ENCODE measurements around the gene C10orf105.

C10orf105 gene

DNA sequence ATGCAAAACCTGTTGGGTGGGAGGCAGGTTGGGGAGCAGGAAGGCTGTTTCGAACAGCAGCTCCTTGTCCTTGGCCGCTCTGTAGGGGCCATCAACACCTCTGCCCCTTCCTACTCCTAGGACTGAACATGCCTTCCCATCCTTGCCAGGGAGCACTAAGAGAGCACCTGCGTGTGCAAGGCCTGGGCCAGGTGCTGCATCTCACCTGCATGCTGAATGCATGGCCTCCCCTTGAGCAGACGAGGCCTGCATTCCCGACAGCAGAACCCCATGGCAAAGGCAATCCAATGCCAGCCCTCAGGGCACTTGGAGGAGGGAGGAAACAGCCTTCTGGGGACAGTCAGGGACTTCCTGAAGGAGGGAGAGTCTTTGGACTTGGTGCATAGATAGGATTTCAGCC is 42.7 kb upstream of the C10orf105 start:
- H3K36me3 ChIP-seq = peaks cover 0 to 92% (median 53%) of the 10 kb centered on the region in 11 experiments; a peak in 13 of 22 replicates
- no peak for TF ChIP-seq Cebpa-rat (IDR thresholded peaks at IDR 0.05)
- no peaks in the 10 kb centered on the region; a peak in 1 of 22 replicates for H3K27me3 ChIP-seq
- H4K20me1 ChIP-seq = peaks cover 0 to 82% (median 57%) of the 10 kb centered on the region in 11 experiments; a peak in 12 of 22 replicates
- no peak overlapping the region for H3K4me3 ChIP-seq
- H3K27ac ChIP-seq = no peak overlapping the region
- H3K4me1 ChIP-seq = peaks cover 35 to 94% (median 76%) of the 10 kb centered on the region in 10 experiments
- H3K9ac ChIP-seq = peak overlapping the region in 2 of 11 experiments; percentile 19 to 23; a peak in 1 of 22 replicates
- H3K4me2 ChIP-seq = peak overlapping the region in 4 of 11 experiments; percentile 12 to 34 (median 28); a peak in 5 of 22 replicates
- no peaks in the 10 kb centered on the region for H3K9me3 ChIP-seq (replicated peaks in 1 of 11)

GRCh38 chr10:71761541-71762113 is 42.0 kb upstream of the C10orf105 start:
- Histone ChIP-seq H3K27ac (no peak overlapping the region), H3K4me1 (peaks cover 37 to 94% (median 76%) of the 10 kb centered on the region in 10 experiments), H3K4me3 (no peak overlapping the region), H3K9ac (no peak overlapping the region), H3K36me3 (peaks cover 0 to 87% (median 53%) of the 10 kb centered on the region in 11 experiments; a peak in 13 of 22 replicates), H4K20me1 (peaks cover 0 to 75% (median 51%) of the 10 kb centered on the region in 11 experiments; a peak in 12 of 22 replicates), H3K9me3 (replicated peaks in 1 of 11) (no peaks in the 10 kb centered on the region), H3K4me2 (peak overlapping the region in 4 of 11 experiments; percentile 1 to 34 (median 20); a peak in 7 of 22 replicates), H3K27me3 (no peaks in the 10 kb centered on the region; a peak in 1 of 22 replicates)
- TF ChIP-seq Cebpa-rat (IDR thresholded peaks at IDR 0.05) = no peak

GRCh38 chr10:71761105-71761511 is 41.5 kb upstream of the C10orf105 start:
- Histone ChIP-seq H3K27ac (no peak overlapping the region), H3K4me3 (no peak overlapping the region), H4K20me1 (peaks cover 0 to 70% (median 50%) of the 10 kb centered on the region in 11 experiments; a peak in 12 of 22 replicates), H3K36me3 (peaks cover 0 to 82% (median 53%) of the 10 kb centered on the region in 11 experiments; a peak in 13 of 22 replicates), H3K4me1 (peaks cover 40 to 94% (median 76%) of the 10 kb centered on the region in 10 experiments), H3K4me2 (peak overlapping the region in 5 of 11 experiments; percentile 1 to 34 (median 27); a peak in 8 of 22 replicates), H3K27me3 (peaks cover 0 to 1% (median 0%) of the 10 kb centered on the region in 11 experiments; a peak in 1 of 22 replicates), H3K9me3 (replicated peaks in 1 of 11) (no peaks in the 10 kb centered on the region), H3K9ac (no peak overlapping the region)
- no peak for TF ChIP-seq Cebpa-rat (IDR thresholded peaks at IDR 0.05)

DNA sequence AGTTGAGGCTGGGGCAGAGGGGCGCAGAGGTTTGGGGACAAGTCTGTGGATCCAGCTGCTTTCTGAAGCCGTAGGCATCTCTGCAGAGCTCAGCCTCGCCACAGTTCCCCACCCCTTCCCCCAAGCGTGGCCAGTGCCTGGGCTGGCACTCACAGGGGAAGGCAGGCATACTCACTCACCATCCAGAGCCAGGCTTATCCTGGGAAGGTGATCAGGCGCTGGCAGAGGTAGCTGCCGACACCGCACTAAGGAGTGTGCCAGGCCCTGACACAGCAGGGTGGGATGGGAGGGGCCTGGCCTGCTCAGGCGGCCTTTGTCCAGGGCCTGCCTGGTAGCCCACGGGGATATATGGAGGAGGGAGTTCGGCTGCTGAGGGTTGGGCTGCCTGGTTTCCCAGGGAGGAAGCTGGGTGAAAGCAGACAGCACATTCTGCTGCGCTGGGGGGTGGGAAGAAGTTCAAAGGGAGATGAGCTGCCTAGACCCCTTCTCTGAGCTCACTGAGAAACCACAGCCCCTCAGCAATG is 37.9 kb upstream of the C10orf105 start:
- peaks cover 0 to 82% (median 52%) of the 10 kb centered on the region in 11 experiments; a peak in 13 of 22 replicates for H3K36me3 ChIP-seq
- peaks cover 58 to 94% (median 82%) of the 10 kb centered on the region in 10 experiments for H3K4me1 ChIP-seq
- H4K20me1 ChIP-seq = peaks cover 0 to 34% (median 22%) of the 10 kb centered on the region in 11 experiments; a peak in 12 of 22 replicates
- H3K9ac ChIP-seq = peak overlapping the region in 9 of 11 experiments; percentile 9 to 89 (median 48); a peak in 11 of 22 replicates
- peak overlapping the region in 3 of 10 experiments; percentile 14 to 33 (median 22); a peak in 2 of 20 replicates for H3K4me3 ChIP-seq
- no peaks in the 10 kb centered on the region for H3K9me3 ChIP-seq (replicated peaks in 1 of 11)
- H3K4me2 ChIP-seq = peak overlapping the region; percentile 73 to 99 (median 95)
- H3K27me3 ChIP-seq = peaks cover 0 to 15% (median 0%) of the 10 kb centered on the region in 11 experiments; a peak in 5 of 22 replicates
- peak overlapping the region in 8 of 11 experiments; percentile 7 to 100 (median 86); a peak in 14 of 22 replicates for H3K27ac ChIP-seq
- no peak for TF ChIP-seq Cebpa-rat (IDR thresholded peaks at IDR 0.05)

DNA sequence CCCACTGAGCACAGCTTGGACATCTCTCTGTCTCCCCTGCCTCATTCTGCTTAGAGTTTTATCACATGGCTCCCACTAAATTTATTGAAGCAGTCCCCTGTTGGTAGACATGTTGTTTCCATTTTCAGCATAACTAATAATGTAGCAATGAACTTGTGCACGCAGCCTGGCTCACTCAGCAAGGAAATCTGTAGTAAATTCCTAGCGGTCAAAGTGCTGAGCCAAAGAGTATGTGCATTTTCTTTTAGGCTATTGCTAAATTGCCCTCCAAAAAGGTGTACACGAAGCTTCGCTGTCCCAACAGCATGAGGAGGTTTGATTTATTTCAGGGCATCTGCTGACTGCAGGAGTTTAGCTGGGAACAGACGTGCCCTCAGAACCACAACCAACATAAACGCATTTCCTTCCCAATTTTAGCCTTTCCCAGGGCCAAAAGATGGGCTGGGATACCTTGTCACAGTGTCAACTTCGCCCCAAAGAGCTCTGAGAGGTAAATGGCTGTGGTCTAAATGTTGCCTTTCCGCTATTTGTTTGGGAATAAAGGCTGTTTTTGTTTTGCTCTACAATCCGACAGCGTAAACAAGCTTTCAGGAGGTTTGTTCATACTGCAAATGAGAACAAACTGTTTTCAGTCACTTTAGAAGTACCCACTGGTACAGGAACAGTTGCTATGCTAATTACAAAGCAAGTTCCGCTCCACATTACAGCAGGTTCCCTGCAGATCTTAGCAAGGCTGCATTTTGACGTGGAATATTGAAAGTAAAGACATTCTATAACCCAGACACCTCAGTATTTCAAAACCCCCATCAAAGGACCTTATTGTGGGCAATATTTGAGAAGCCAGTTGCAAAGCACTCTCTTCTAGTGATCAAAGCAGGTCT is 37.0 kb upstream of the C10orf105 start:
- TF ChIP-seq Cebpa-rat (IDR thresholded peaks at IDR 0.05) = peak in 1 of 11 experiments; percentile 45; a peak in 1 of 22 replicates
- peak overlapping the region in 9 of 11 experiments; percentile 0 to 100 (median 73); a peak in 15 of 22 replicates for H3K27ac ChIP-seq
- peak overlapping the region in 3 of 10 experiments; percentile 8 to 33 (median 14); a peak in 2 of 20 replicates for H3K4me3 ChIP-seq
- peaks cover 0 to 82% (median 57%) of the 10 kb centered on the region in 11 experiments; a peak in 13 of 22 replicates for H3K36me3 ChIP-seq
- peak overlapping the region in 9 of 11 experiments; percentile 9 to 89 (median 48); a peak in 12 of 22 replicates for H3K9ac ChIP-seq
- peak overlapping the region; percentile 73 to 99 (median 95) for H3K4me2 ChIP-seq
- no peaks in the 10 kb centered on the region for H3K9me3 ChIP-seq (replicated peaks in 1 of 11)
- peaks cover 0 to 25% (median 13%) of the 10 kb centered on the region in 11 experiments; a peak in 11 of 22 replicates for H4K20me1 ChIP-seq
- H3K27me3 ChIP-seq = peaks cover 0 to 15% (median 0%) of the 10 kb centered on the region in 11 experiments; a peak in 6 of 22 replicates
- peaks cover 67 to 94% (median 87%) of the 10 kb centered on the region in 10 experiments for H3K4me1 ChIP-seq

- Histone ChIP-seq H3K9ac (peak overlapping the region in 6 of 11 experiments; percentile 11 to 89 (median 52); a peak in 9 of 22 replicates), H3K9me3 (replicated peaks in 1 of 11) (no peaks in the 10 kb centered on the region), H4K20me1 (peaks cover 0 to 12% (median under 1%) of the 10 kb centered on the region in 11 experiments; a peak in 11 of 22 replicates), H3K27ac (peak overlapping the region in 9 of 11 experiments; percentile 12 to 100 (median 73); a peak in 15 of 22 replicates), H3K4me2 (peak overlapping the region; percentile 73 to 99 (median 95)), H3K27me3 (peaks cover 0 to 15% (median 0%) of the 10 kb centered on the region in 11 experiments; a peak in 6 of 22 replicates), H3K4me1 (peaks cover 79 to 94% (median 90%) of the 10 kb centered on the region in 10 experiments), H3K36me3 (peaks cover 0 to 81% (median 51%) of the 10 kb centered on the region in 11 experiments; a peak in 13 of 22 replicates), H3K4me3 (peak overlapping the region in 2 of 10 experiments; percentile 12 to 43; a peak in 3 of 20 replicates)
- no peak for TF ChIP-seq Cebpa-rat (IDR thresholded peaks at IDR 0.05)
These were observed 35.8 kb upstream of the C10orf105 start for GRCh38 chr10:71755179-71755879.

GRCh38 chr10:71754562-71754961 is 35.0 kb upstream of the C10orf105 start:
- peak overlapping the region in 4 of 10 experiments; percentile 14 to 52 (median 41); a peak in 4 of 20 replicates for H3K4me3 ChIP-seq
- peak overlapping the region in 9 of 11 experiments; percentile 58 to 100 (median 99); a peak in 17 of 22 replicates for H3K27ac ChIP-seq
- peaks cover 0 to 86% (median 50%) of the 10 kb centered on the region in 11 experiments; a peak in 13 of 22 replicates for H3K36me3 ChIP-seq
- peaks cover 87 to 100% (median 97%) of the 10 kb centered on the region in 10 experiments for H3K4me1 ChIP-seq
- peak in 4 of 11 experiments; percentile 23 to 62 (median 40); a peak in 4 of 22 replicates for TF ChIP-seq Cebpa-rat (IDR thresholded peaks at IDR 0.05)
- H3K27me3 ChIP-seq = peaks cover 0 to 15% (median 0%) of the 10 kb centered on the region in 11 experiments; a peak in 6 of 22 replicates
- H3K9ac ChIP-seq = peak overlapping the region in 9 of 11 experiments; percentile 7 to 91 (median 51); a peak in 12 of 22 replicates
- H3K4me2 ChIP-seq = peak overlapping the region; percentile 86 to 99 (median 95)
- H4K20me1 ChIP-seq = peaks cover 0 to 11% (median 0%) of the 10 kb centered on the region in 11 experiments; a peak in 4 of 22 replicates
- no peaks in the 10 kb centered on the region for H3K9me3 ChIP-seq (replicated peaks in 1 of 11)
